Measurements from ENCODE around the gene SEMA5B. TPM values are rescaled to one million over a fixed set of nuclear protein-coding genes. Genes with fewer than 3 reads are reported as not detected.
A peak's percentile ranks its signal among the peaks of the same experiment; 100 is the strongest.

The SEMA5B gene
- total and polyA plus RNA-seq, 3 donors from 2014 or later: 0.68 to 2.0 (median 1.3) TPM

- no peak for DNase-seq
- Histone ChIP-seq H3K27me3 (no peaks in the 10 kb centered on the region), H3K27ac (no peak overlapping the region), H3K36me3 (ENCODE audit: low read depth, missing control alignments) (no peaks in the 10 kb centered on the region), H3K4me3 (no peak overlapping the region), H3K9me3 (no peaks in the 10 kb centered on the region), H3K4me1 (no peaks in the 10 kb centered on the region)
- TF ChIP-seq POLR2A (IDR thresholded peaks at IDR 0.05): no peak
- TF ChIP-seq, protein P1, sequence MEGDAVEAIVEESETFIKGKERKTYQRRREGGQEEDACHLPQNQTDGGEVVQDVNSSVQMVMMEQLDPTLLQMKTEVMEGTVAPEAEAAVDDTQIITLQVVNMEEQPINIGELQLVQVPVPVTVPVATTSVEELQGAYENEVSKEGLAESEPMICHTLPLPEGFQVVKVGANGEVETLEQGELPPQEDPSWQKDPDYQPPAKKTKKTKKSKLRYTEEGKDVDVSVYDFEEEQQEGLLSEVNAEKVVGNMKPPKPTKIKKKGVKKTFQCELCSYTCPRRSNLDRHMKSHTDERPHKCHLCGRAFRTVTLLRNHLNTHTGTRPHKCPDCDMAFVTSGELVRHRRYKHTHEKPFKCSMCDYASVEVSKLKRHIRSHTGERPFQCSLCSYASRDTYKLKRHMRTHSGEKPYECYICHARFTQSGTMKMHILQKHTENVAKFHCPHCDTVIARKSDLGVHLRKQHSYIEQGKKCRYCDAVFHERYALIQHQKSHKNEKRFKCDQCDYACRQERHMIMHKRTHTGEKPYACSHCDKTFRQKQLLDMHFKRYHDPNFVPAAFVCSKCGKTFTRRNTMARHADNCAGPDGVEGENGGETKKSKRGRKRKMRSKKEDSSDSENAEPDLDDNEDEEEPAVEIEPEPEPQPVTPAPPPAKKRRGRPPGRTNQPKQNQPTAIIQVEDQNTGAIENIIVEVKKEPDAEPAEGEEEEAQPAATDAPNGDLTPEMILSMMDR (IDR thresholded peaks at IDR 0.05): no peak
- intact Hi-C loops (cut with DNase I; ENCODE audit: low total_unique reads): no loop called here
- 85 to 94% methylated on average over 11 to 17 of the region's 17 CpGs for WGBS, 2 donors
Observed at GRCh38 chr3:122915300-122916055, 112.1 kb downstream of the SEMA5B start.

GRCh38 chr3:122913539-122914100, 113.9 kb downstream of the SEMA5B start:
- H3K4me1 ChIP-seq: no peaks in the 10 kb centered on the region
- no peaks in the 10 kb centered on the region for H3K36me3 ChIP-seq (ENCODE audit: low read depth, missing control alignments)
- H3K9me3 ChIP-seq: no peaks in the 10 kb centered on the region
- H3K27me3 ChIP-seq: no peaks in the 10 kb centered on the region
- no peak overlapping the region for H3K27ac ChIP-seq
- peak overlapping the region in 1 of 2 donors; percentile 53 for H3K4me3 ChIP-seq
- intact Hi-C loops (cut with DNase I; ENCODE audit: low total_unique reads): no loop called here
- 50 to 65% methylated on average over 1 to 33 of the region's 33 CpGs for WGBS, 2 donors
- no peak for TF ChIP-seq POLR2A (IDR thresholded peaks at IDR 0.05)
- TF ChIP-seq, protein P1 (IDR thresholded peaks at IDR 0.05): no peak
- DNase-seq: no peak

DNA sequence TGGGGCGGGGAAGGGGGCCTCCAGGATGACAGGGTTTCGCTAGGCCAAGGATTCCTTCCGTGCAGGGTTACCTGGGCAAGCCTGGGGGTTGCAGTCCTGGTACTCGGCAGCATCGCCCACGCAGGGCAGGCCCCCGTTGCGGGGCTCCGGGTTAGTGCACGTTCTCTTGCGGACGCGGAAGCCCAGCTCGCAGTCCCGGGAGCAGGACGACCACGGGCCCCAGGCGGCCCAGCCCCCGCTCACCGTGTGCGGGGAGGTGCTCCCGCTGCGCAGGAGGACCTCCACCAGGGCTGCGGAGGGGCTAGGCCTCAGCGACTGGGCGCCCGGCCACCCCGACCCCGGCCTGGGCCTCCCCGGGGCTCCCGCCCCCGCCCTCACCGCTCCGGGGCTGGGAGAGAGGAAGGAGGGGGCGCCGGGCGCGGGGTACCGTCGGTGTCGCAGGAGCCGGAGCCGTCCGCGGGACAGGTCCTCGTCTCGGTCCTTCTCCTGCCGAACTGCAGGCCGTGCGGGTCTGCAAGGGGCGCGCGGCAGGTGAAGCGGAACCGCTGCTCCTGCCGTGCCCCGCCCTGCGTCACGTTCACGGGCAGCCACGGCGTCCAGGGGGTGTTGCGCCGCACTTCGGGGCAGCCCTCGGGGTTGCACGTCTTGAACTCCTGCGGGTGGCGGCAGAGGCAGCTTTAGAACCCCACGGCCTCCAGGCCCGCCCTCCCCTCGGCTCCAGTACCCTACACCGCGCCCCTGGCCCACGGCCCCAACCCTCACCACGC, 114.6 kb downstream of the SEMA5B start:
- DNase-seq: no peak
- Histone ChIP-seq H3K4me3 (peak overlapping the region; percentile 29 to 53), H3K27me3 (no peaks in the 10 kb centered on the region), H3K4me1 (no peaks in the 10 kb centered on the region), H3K9me3 (no peaks in the 10 kb centered on the region), H3K36me3 (ENCODE audit: low read depth, missing control alignments) (no peaks in the 10 kb centered on the region), H3K27ac (no peak overlapping the region)
- TF ChIP-seq POLR2A (IDR thresholded peaks at IDR 0.05): no peak
- TF ChIP-seq, protein P1 (IDR thresholded peaks at IDR 0.05): no peak
- intact Hi-C loops (cut with DNase I; ENCODE audit: low total_unique reads): no loop called here
- WGBS, 2 donors: 51 to 63% methylated on average over 2 to 59 of the region's 76 CpGs

DNA sequence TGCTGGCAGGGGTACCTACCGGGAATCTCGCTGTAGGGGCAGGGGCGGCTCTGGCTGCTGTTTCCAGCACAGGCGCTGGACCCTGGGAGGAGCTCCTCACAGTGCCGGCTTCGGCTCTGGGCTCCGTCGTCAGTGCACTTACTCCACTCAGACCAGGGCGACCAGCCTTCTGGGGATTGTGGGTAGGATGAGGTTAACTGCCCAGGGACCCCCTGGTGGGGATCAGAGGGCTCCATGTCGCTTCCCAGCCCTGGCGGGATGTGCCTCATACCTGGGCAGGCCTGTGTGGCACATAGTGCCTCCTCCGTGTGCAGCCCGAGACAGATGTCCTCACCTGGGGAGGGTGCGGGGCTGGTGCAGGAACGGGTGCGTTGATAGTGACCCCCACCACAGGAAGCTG, 115.7 kb downstream of the SEMA5B start:
- Histone ChIP-seq H3K27ac (no peak overlapping the region), H3K9me3 (no peaks in the 10 kb centered on the region), H3K36me3 (ENCODE audit: low read depth, missing control alignments) (no peaks in the 10 kb centered on the region), H3K4me3 (no peak overlapping the region), H3K4me1 (no peaks in the 10 kb centered on the region), H3K27me3 (no peaks in the 10 kb centered on the region)
- intact Hi-C loops (cut with DNase I; ENCODE audit: low total_unique reads): no loop called here
- DNase-seq: no peak
- 40 to 86% methylated on average over 1 to 14 of the region's 16 CpGs for WGBS, 2 donors
- TF ChIP-seq, protein P1 (IDR thresholded peaks at IDR 0.05): no peak
